Sigmoid colon (tissue), 4 donors: Measurements from ENCODE around the gene KRT82.

ENCODE experiments used
- CTCF ChIP-seq, 4 experiments: fragments of 450-650 bp in 3 of 4; fragments of 200-600 bp in 1 of 4; IDR thresholded peaks; one replicate each; pipeline ENCODE4 v1.5.1; 2016 to 2019; ENCODE audit warnings: antibody characterized with exemption in 4 of 4, mild to moderate bottlenecking in 3 of 4, moderate library complexity in 2 of 4
- POLR2A ChIP-seq, 2 donors: fragments of 450-650 bp; IDR thresholded peaks; one replicate each; pipeline ENCODE4 v1.6.1; 2016; ENCODE audit warnings: antibody characterized with exemption in 2 of 2, mild to moderate bottlenecking in 2 of 2, moderate library complexity in 2 of 2
- POLR2AphosphoS5 ChIP-seq, 4 donors: sonication (generic); formaldehyde crosslinking; IDR thresholded peaks; one replicate each; pipeline ENCODE4 v1.6.1; 2017; ENCODE audit warnings: antibody characterized with exemption in 4 of 4

GRCh38 chr12:52446367-52447045, 40.4 kb upstream of the KRT82 start:
- TF ChIP-seq CTCF (IDR thresholded peaks at IDR 0.05) (no peak), POLR2A (IDR thresholded peaks at IDR 0.05) (no peak), POLR2AphosphoS5 (IDR thresholded peaks at IDR 0.05) (no peak)
